Pancreas (tissue), 10 donors: ENCODE data around the gene P4HA2. TPM values are rescaled to one million over a fixed set of nuclear protein-coding genes. Genes with fewer than 3 reads are reported as not detected.

ENCODE experiments used
- ATAC-seq, 4 donors: fragments of 200-7000 bp; cut with Tn5 transposase; one replicate each; pipeline versions ENCODE4 v1.8.0 to v1.9.1; 2020; ENCODE audit warnings: mild to moderate bottlenecking in 4 of 4, moderate library complexity in 4 of 4
- DNase-seq, 6 donors: peaks; one replicate each; pipeline ENCODE4 v3.0.0-alpha.2; 2020
- FAIRE-seq: peaks from 2 replicates; lab custom pipeline; 2012; peaks lifted over from hg19 to GRCh38; lab: Jason Lieb, UNC
- H3K27ac ChIP-seq, 4 donors: fragments of 200-600 bp; sonication (generic); 1 replicate in 3 of 4; 2 replicates in 1 of 4; pipeline versions ENCODE4 v1.5.0 to v1.8.0; 2020
- H3K27me3 ChIP-seq, 4 donors: fragments of 200-600 bp; one replicate each; pipeline ENCODE4 v1.8.0; 2021
- H3K36me3 ChIP-seq, 3 donors: fragments of 200-600 bp; sonication (generic) in 1 of 3; one replicate each; pipeline versions ENCODE4 v1.5.0 to v1.8.0; 2020 to 2021
- H3K4me1 ChIP-seq, 3 donors: fragments of 200-600 bp; one replicate each; pipeline ENCODE4 v1.8.0; 2021
- H3K4me3 ChIP-seq, 4 donors: fragments of 200-600 bp; sonication (generic) in 2 of 4; one replicate each; pipeline versions ENCODE4 v1.5.0 to v1.8.0; 2020 to 2021
- H3K9me3 ChIP-seq, 4 donors: fragments of 200-600 bp; one replicate each; pipeline ENCODE4 v1.8.0; 2021
- CTCF ChIP-seq, 4 donors: fragments of 200-600 bp; sonication (generic) in 3 of 4; IDR thresholded peaks; one replicate each; pipeline versions ENCODE4 v1.5.0 to v1.8.0; 2021; ENCODE audit warnings: antibody characterized with exemption in 4 of 4
- WGBS, 2 donors: extraction: QIAGEN DNeasy Blood & Tissue Kit; methylation state at CpG; one replicate each; pipeline ENCODE4 v1.1.7; 2013; 5-methylcytosine and 5-hydroxymethylcytosine counted together
- intact Hi-C, 3 donors: fragments of 100-400 bp; cut with DNase I; formaldehyde crosslinking; loops; one replicate each; pipeline versions ENCODE4 v1.11.1 to v1.14.2; 2022
- polyA plus RNA-seq, 2 donors: library from polyadenylated mRNA; stranded (reverse); fragments of 200-250 nt; gene quantifications; one replicate each; pipeline ENCODE4 v1.2.3, GENCODE V29; 2013
- total RNA-seq, 6 donors: library from RNA; stranded (reverse); fragmentation: NEBNext Ultra II Directional in 4 of 6; extraction: Animal tissue kit (Norgen Biotek cat#: 25700) in 4 of 6; gene quantifications; one replicate each; pipeline versions ENCODE4 v1.2.1 to v1.2.4, GENCODE V29; 2021 to 2023
- donor health status: healthy with polysubstance abuse.
- donor health status: DM: no; HTN: no; CAD: no; lungs with moderate emphysema.
- donor health status: DM: no; HTN: no; CAD: no.
- donor health status: control.
- donor health status: control.
- donor health status: Bipolar disorder and iron deficiency.
- donor health status: DM: yes; HTN: yes; CAD: no.
- donor health status: DM: no; HTN: no; CAD: no.
- donor health status: DM: no; HTN: no; CAD: no.
- donor health status: DM: yes; HTN: yes; CAD: no.

The P4HA2 gene
- total and polyA plus RNA-seq, 8 donors, result 28.3 to 85.7 (median 56.4) TPM

GRCh38 chr5:132210944-132211343 is 16.7 kb downstream of the P4HA2 start:
- peaks cover 4 to 42% (median 14%) of the 10 kb centered on the region in 3 donors for H3K36me3 ChIP-seq
- no peak overlapping the region for H3K4me3 ChIP-seq
- intact Hi-C loops, result no loop called here
- no peak overlapping the region for H3K27ac ChIP-seq
- no peak for ATAC-seq
- 45 to 50% methylated on average over 1 of the region's 1 CpG for WGBS, 2 donors
- no peak for TF ChIP-seq CTCF (IDR thresholded peaks at IDR 0.05)
- FAIRE-seq, result no peak
- DNase-seq, result no peak
- H3K9me3 ChIP-seq, result no peaks in the 10 kb centered on the region
- H3K4me1 ChIP-seq, result peaks cover 10 to 43% (median 17%) of the 10 kb centered on the region in 3 donors
- no peaks in the 10 kb centered on the region for H3K27me3 ChIP-seq

GRCh38 chr5:132209901-132210545 is 17.6 kb downstream of the P4HA2 start:
- 95 to 97% methylated on average over 11 of the region's 11 CpGs for WGBS, 2 donors
- no peak for FAIRE-seq
- peak in 1 of 6 donors; percentile 8 for DNase-seq
- H3K36me3 ChIP-seq, result peaks cover 4 to 42% (median 14%) of the 10 kb centered on the region in 3 donors
- no peak overlapping the region for H3K27ac ChIP-seq
- TF ChIP-seq CTCF (IDR thresholded peaks at IDR 0.05), result no peak
- intact Hi-C loops, result no loop called here
- no peaks in the 10 kb centered on the region for H3K9me3 ChIP-seq
- no peak for ATAC-seq
- H3K4me1 ChIP-seq, result peaks cover 18 to 43% (median 23%) of the 10 kb centered on the region in 3 donors
- H3K27me3 ChIP-seq, result no peaks in the 10 kb centered on the region
- no peak overlapping the region for H3K4me3 ChIP-seq

- WGBS, 2 donors, result 85 to 89% methylated on average over 9 of the region's 9 CpGs
- no peak for TF ChIP-seq CTCF (IDR thresholded peaks at IDR 0.05)
Observed at GRCh38 chr5:132209131-132209530, 18.5 kb downstream of the P4HA2 start.

GRCh38 chr5:132207778-132208177 is 19.9 kb downstream of the P4HA2 start:
- DNase-seq, result peak in 1 of 6 donors; percentile 6
- 88 to 96% methylated on average over 5 of the region's 5 CpGs for WGBS, 2 donors
- intact Hi-C loops, result no loop called here
- Histone ChIP-seq H3K27me3 (no peaks in the 10 kb centered on the region), H3K4me1 (peaks cover 31 to 48% (median 33%) of the 10 kb centered on the region in 3 donors), H3K4me3 (no peak overlapping the region), H3K36me3 (peaks cover 4 to 37% (median 10%) of the 10 kb centered on the region in 3 donors), H3K27ac (no peak overlapping the region), H3K9me3 (no peaks in the 10 kb centered on the region)
- TF ChIP-seq CTCF (IDR thresholded peaks at IDR 0.05), result no peak
- no peak for FAIRE-seq
- no peak for ATAC-seq

More at GRCh38 chr5:132209131-132209530, 18.5 kb downstream of the P4HA2 start:
- Histone ChIP-seq H3K27me3 (no peaks in the 10 kb centered on the region), H3K27ac (no peak overlapping the region), H3K36me3 (peaks cover 4 to 42% (median 14%) of the 10 kb centered on the region in 3 donors), H3K4me1 (peaks cover 20 to 43% (median 25%) of the 10 kb centered on the region in 3 donors), H3K9me3 (no peaks in the 10 kb centered on the region), H3K4me3 (no peak overlapping the region)
- no peak for DNase-seq
- no peak for ATAC-seq
- no peak for FAIRE-seq
- intact Hi-C loops, result no loop called here

GRCh38 chr5:132206782-132207181 is 20.9 kb downstream of the P4HA2 start:
- peaks cover 38 to 57% (median 41%) of the 10 kb centered on the region in 3 donors for H3K4me1 ChIP-seq
- peaks cover 4 to 27% (median 10%) of the 10 kb centered on the region in 3 donors for H3K36me3 ChIP-seq
- intact Hi-C loops, result no loop called here
- no peaks in the 10 kb centered on the region for H3K27me3 ChIP-seq
- peak overlapping the region in 1 of 4 donors; percentile 34 for H3K27ac ChIP-seq
- H3K4me3 ChIP-seq, result no peak overlapping the region
- no peak for ATAC-seq
- DNase-seq, result no peak
- TF ChIP-seq CTCF (IDR thresholded peaks at IDR 0.05), result no peak
- FAIRE-seq, result no peak
- no peaks in the 10 kb centered on the region for H3K9me3 ChIP-seq
